Midbrain (tissue), 1 donor: ENCODE data around the gene ARCN1.

Source experiments
- DNase-seq: peaks from one replicate; lab custom pipeline; 2025; lab: John Stamatoyannopoulos, UW

ARCN1 gene

GRCh38 chr11:118572061-118572980 lies at the start of gene ARCN1:
Gene ARCN1 (plus strand): TSS chr11:118572409. CDS start chr11:118572548, 139 bp downstream.
- peak; percentile 69 for DNase-seq

GRCh38 chr11:118522571-118523072 lies 49.6 kb upstream of the ARCN1 start:
- no peak for DNase-seq

GRCh38 chr11:118524356-118524755 lies 47.9 kb upstream of the ARCN1 start:
- no peak for DNase-seq

- no peak for DNase-seq
Observed at GRCh38 chr11:118524757-118525470, 47.3 kb upstream of the ARCN1 start.

- no peak for DNase-seq
Observed at GRCh38 chr11:118526688-118527087, 45.5 kb upstream of the ARCN1 start.

DNA sequence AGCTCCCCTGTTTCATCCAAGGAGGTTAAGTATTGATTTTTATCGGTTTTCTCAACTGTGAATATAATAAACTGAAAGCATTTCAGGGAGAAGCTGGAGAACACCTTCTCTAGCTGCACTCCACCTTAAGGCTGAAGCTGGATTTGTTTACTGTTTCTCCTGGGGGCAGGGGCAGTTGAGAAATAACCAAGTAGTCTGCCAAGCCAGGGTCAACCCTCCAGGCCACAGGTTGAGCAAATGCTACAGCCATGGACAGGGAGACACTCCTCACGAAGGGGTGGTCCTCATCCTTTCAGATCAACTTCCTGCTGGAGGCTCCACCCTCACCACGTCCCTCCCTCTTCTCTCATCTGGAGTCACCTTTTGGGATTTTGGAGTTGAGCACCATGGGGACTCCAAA lies 45.1 kb upstream of the ARCN1 start, which contains the start of gene TTC36:
TTC36 (plus strand) TSS at position 366 of the 400 bp plus-strand sequence; CDS start at position 387, 21 bp downstream.
- no peak for DNase-seq

GRCh38 chr11:118528511-118528910 lies 43.7 kb upstream of the ARCN1 start:
- no peak for DNase-seq

DNA sequence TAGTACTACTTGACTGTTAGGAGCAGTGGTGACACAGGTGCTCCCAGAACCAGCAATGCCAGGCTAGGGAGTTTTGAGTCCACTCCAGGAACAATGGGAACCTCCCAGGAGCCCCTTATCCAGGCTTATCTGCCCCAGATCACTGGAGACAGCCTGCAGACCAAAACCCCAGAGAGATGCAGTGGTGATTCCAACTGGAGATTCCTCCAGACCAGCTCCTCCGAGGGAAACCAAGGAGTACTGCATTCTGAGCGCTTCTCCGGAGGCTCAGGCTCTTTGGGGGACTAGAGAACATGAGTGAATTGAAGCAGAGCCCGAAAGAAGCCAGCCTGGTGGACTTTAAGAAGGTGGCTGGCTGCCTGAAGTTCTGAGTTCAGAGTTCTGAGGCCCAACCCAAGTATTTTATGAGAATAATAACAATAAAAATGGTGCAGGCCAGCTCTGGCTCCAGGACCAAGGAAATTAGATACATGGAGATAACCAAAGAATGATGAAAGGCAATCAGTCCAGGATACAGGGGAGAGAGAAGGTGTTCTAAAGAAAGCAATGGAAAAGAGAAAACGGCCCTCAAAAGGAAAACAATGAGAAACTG lies 42.5 kb upstream of the ARCN1 start:
- no peak for DNase-seq

DNA sequence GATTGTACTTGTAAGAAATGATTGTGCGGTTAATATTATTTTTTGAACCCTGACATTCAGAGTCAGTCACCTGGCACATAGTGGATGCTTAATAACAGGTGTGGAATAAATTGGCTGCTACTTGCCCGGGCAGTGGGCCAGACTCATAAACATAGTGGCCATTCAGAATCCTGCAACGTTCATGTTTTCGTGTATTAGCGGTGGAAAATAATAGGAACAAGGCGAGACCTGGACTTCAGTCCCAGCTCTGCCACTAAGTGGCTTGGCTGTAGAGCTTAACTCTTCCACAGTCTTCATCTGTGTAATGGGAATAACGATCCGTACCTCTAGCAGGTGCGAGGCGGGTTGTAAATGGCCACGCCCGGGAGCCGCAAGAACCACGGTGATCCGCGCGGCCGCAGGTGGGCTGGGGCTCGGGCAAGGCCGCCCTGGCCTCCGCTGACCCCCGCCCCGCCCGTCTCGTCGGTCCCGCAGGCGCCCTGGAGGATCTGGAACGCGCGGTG lies 42.0 kb upstream of the ARCN1 start:
- no peak for DNase-seq

- DNase-seq = peak; percentile 78
Observed at GRCh38 chr11:118530683-118531596, 41.3 kb upstream of the ARCN1 start, which contains the start of gene TMEM25. Gene TMEM25 (plus strand): TSS chr11:118531192. CDS start chr11:118531802, 610 bp downstream.

DNA sequence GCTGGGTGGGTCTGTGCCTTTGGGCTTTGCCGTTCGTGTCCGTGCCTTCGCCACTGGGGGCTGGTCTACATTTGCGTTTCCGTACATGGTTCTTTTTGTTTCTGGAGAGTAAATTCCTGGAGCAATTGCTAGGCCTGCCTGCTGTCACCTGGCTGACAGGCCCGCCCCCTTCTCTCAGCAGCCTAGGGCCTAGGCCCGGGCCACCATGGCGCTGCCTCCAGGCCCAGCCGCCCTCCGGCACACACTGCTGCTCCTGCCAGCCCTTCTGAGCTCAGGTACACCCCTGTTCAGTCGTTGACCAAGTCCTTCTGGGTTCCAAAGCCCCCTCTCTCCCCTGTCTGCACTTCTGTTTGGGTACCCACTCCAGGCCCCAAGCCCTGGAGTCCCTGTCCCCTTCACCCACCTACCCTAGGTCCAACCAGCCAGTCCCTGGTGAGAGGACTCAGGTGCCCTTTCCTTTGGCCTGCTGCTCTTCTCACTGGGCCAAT lies 40.6 kb upstream of the ARCN1 start:
- DNase-seq = no peak

DNA sequence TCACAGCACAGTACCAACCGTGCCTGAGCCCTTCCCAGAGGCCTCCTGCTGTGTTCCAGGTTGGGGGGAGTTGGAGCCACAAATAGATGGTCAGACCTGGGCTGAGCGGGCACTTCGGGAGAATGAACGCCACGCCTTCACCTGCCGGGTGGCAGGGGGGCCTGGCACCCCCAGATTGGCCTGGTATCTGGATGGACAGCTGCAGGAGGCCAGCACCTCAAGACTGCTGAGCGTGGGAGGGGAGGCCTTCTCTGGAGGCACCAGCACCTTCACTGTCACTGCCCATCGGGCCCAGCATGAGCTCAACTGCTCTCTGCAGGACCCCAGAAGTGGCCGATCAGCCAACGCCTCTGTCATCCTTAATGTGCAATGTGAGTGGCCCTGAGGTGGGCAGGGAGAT lies 40.1 kb upstream of the ARCN1 start:
- no peak for DNase-seq

- no peak for DNase-seq
Observed at GRCh38 chr11:118532852-118533768, 39.1 kb upstream of the ARCN1 start.

- DNase-seq = peak; percentile 29
Observed at GRCh38 chr11:118533769-118534729, 38.2 kb upstream of the ARCN1 start.

DNA sequence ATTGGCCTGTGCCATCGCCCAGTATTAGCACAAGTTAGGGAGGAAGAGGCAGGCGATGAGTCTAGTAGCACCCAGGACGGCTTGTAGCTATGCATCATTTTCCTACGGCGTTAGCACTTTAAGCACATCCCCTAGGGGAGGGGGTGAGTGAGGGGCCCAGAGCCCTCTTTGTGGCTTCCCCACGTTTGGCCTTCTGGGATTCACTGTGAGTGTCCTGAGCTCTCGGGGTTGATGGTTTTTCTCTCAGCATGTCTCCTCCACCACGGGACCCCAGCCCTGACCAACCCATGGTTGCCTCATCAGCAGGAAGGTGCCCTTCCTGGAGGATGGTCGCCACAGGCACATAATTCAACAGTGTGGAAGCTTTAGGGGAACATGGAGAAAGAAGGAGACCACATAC lies 36.9 kb upstream of the ARCN1 start:
- DNase-seq = no peak

- DNase-seq = no peak
Observed at GRCh38 chr11:118536726-118537125, 35.5 kb upstream of the ARCN1 start.

DNA sequence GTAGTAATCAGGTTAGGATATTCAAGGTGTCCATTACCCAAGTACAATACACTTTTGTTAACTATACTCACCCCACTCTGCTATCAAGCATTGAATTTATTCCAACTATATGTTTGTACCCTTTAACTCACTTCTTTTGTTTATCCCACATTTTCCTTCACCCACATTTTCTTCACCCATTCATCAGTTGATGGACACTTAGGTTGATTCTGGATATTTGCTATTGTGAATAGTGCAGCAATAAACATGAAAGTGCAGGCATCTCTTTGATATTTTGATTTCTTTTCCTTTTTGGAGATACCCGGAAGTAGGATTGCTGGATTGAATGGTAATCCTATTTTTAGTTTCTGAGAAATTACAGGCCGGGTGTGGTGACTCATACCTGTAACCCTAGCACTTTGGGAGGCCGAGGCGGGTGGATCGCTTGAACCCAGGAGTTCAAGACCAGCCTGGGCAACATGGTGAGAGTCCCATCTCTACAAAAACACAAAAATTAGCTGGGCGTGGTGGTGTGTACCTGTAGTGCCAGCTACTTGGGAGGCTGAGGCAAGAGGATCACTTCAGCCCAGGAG lies 34.7 kb upstream of the ARCN1 start:
- DNase-seq = no peak

- no peak for DNase-seq
Observed at GRCh38 chr11:118544010-118544646, 28.1 kb upstream of the ARCN1 start.
